B cell (primary cell): Measurements from ENCODE around the gene MAMLD1. TPM values are rescaled to one million over a fixed set of nuclear protein-coding genes. Genes with fewer than 3 reads are reported as not detected.

ENCODE experiments used
- ATAC-seq: fragments of 200-7000 bp; cut with Tn5 transposase; one replicate; pipeline ENCODE4 v1.10.0; 2021; ENCODE audit warnings: low read depth, mild to moderate bottlenecking, moderate number of reproducible peaks, moderate library complexity
- CTCF ChIA-PET: fragments of 350-600 bp; sonication (Branson Sonifier 250); formaldehyde crosslinking; loops from one replicate; lab custom pipeline; 2021; ENCODE audit warnings: antibody characterized with exemption, inconsistent platforms; lab: Charles Lee
- POLR2A ChIA-PET: fragments of 350-600 bp; sonication (Branson Sonifier 250); formaldehyde crosslinking; loops from one replicate; lab custom pipeline; 2021; ENCODE audit warnings: antibody characterized with exemption; lab: Charles Lee
- DNase-seq: peaks from one replicate; pipeline ENCODE4 v3.0.0; 2013
- H2AFZ ChIP-seq: 2 replicates; pipeline ENCODE4 v1.6.1; 2012; ENCODE audit warnings: mild to moderate bottlenecking, low read depth, low read length; ENCODE audit not compliant: insufficient read depth, poor library complexity, severe bottlenecking
- H3K27ac ChIP-seq, 2 donors: 1 replicate in 1 of 2; 2 replicates in 1 of 2; pipeline ENCODE4 v1.5.1; 2012 to 2013; ENCODE audit warnings: low read length in 2 of 2, mild to moderate bottlenecking in 2 of 2, moderate library complexity in 1 of 2
- H3K27me3 ChIP-seq, 4 experiments: fragments of 200-600 bp in 1 of 4; sonication (generic) in 1 of 4; replicated peaks in 1 of 4; 1 replicate in 2 of 4; 2 replicates in 2 of 4; pipeline versions ENCODE4 v1.6.1 to v1.7.0; 2013 to 2016; ENCODE audit warnings: low read length in 3 of 4, mild to moderate bottlenecking in 2 of 4, mixed read lengths in 1 of 4, moderate library complexity in 1 of 4; ENCODE audit not compliant: insufficient read depth in 4 of 4, control insufficient read depth in 3 of 4; ENCODE audit errors: control extremely low read depth in 1 of 4
- H3K36me3 ChIP-seq, 2 experiments: replicated peaks in 1 of 2; 1 replicate in 1 of 2; 2 replicates in 1 of 2; pipeline versions ENCODE4 v1.6.1 to v1.7.1; 2013; ENCODE audit warnings: low read length in 1 of 2; ENCODE audit not compliant: insufficient read depth in 2 of 2, control insufficient read depth in 1 of 2; ENCODE audit errors: control extremely low read depth in 1 of 2, extremely low read depth in 1 of 2
- H3K4me1 ChIP-seq, 2 donors: fragments of 200-600 bp in 1 of 2; sonication (generic) in 1 of 2; 1 replicate in 1 of 2; 2 replicates in 1 of 2; pipeline versions ENCODE4 v1.5.1 to v1.6.1; 2013 to 2017; ENCODE audit warnings: low read length in 2 of 2; ENCODE audit not compliant: control insufficient read depth in 2 of 2, insufficient read depth in 2 of 2
- H3K4me2 ChIP-seq: replicated peaks from 2 replicates; pipeline ENCODE3; 2012; ENCODE audit warnings: mild to moderate bottlenecking, low read depth, low read length; ENCODE audit not compliant: poor library complexity, severe bottlenecking
- H3K4me3 ChIP-seq, 5 experiments: fragments of 200-600 bp in 1 of 5; sonication (generic) in 1 of 5; 1 replicate in 3 of 5; 2 replicates in 2 of 5; pipeline versions ENCODE4 v1.5.1 to v1.7.0; 2011 to 2016; ENCODE audit warnings: low read length in 4 of 5, mild to moderate bottlenecking in 4 of 5, low read depth in 2 of 5, control low read depth in 1 of 5, moderate library complexity in 1 of 5; ENCODE audit not compliant: insufficient read depth in 1 of 5; ENCODE audit errors: control extremely low read depth in 1 of 5, extremely low read depth in 1 of 5
- H3K79me2 ChIP-seq: fragments of 200-600 bp; sonication (generic); one replicate; pipeline ENCODE4 v1.6.0; 2016; ENCODE audit warnings: low read length; ENCODE audit not compliant: control insufficient read depth, insufficient read depth
- H3K9ac ChIP-seq: fragments of 200-600 bp; sonication (generic); 2 replicates; pipeline ENCODE4 v1.6.1; 2017; ENCODE audit warnings: mild to moderate bottlenecking, low read length, moderate library complexity
- H3K9me3 ChIP-seq, 3 donors: one replicate each; pipeline versions ENCODE4 v1.6.1 to v1.7.1; 2013; ENCODE audit warnings: low read length in 2 of 3; ENCODE audit not compliant: control insufficient read depth in 2 of 3, insufficient read depth in 1 of 3; ENCODE audit errors: control extremely low read depth in 1 of 3
- H4K20me1 ChIP-seq: 2 replicates; pipeline ENCODE4 v1.6.0; 2012; ENCODE audit warnings: mild to moderate bottlenecking, low read length; ENCODE audit not compliant: insufficient read depth, control insufficient read depth, poor library complexity, severe bottlenecking
- H3K27ac Mint-ChIP-seq: one replicate; pipeline ENCODE4 v1.8.0; 2021; ENCODE audit warnings: mixed read lengths
- H3K27me3 Mint-ChIP-seq: one replicate; pipeline ENCODE4 v1.8.0; 2021; ENCODE audit warnings: mixed read lengths
- H3K4me1 Mint-ChIP-seq: one replicate; pipeline ENCODE4 v1.8.0; 2021; ENCODE audit warnings: mixed read lengths
- H3K4me3 Mint-ChIP-seq: one replicate; pipeline ENCODE4 v1.8.0; 2021; ENCODE audit warnings: mixed read lengths
- H3K9me3 Mint-ChIP-seq: one replicate; pipeline ENCODE4 v1.8.0; 2022; ENCODE audit warnings: mixed read lengths; ENCODE audit not compliant: insufficient read depth
- EZH2 ChIP-seq: IDR thresholded peaks from 2 replicates; pipeline ENCODE4 v1.6.1; 2012; ENCODE audit warnings: borderline replicate concordance, low read depth, mild to moderate bottlenecking, moderate library complexity, low read length; ENCODE audit not compliant: insufficient read depth, poor library complexity, severe bottlenecking
- WGBS: methylation state at CpG from one replicate; pipeline ENCODE4 v1.1.5; 2013; ENCODE audit warnings: missing lambda C conversion rate; ENCODE audit not compliant: insufficient coverage; 5-methylcytosine and 5-hydroxymethylcytosine counted together
- intact Hi-C: fragments of 100-400 bp; cut with micrococcal nuclease; formaldehyde crosslinking; loops from one replicate; pipeline ENCODE4 v1.10.0; 2022
- polyA plus RNA-seq: library from polyadenylated mRNA; depleted of rRNA; stranded (reverse); fragments of >200 nt; gene quantifications from 2 replicates; pipeline ENCODE4 v1.2.3, GENCODE V29; 2012
- total RNA-seq, 2 donors: library from RNA; stranded (reverse); fragments of 120-200 nt in 1 of 2; gene quantifications; 1 replicate in 1 of 2; 2 replicates in 1 of 2; pipeline versions ENCODE4 v1.2.3 to v1.2.4, GENCODE V29; 2013 to 2022
- TF ChIP-seq, protein P1 (sequence below): fragments of 200-600 bp; IDR thresholded peaks from one replicate; pipeline ENCODE4 v1.8.0; 2022; ENCODE audit warnings: antibody characterized with exemption, mild to moderate bottlenecking

The MAMLD1 gene
- total and polyA plus RNA-seq, 2 donors (not counting 1 experiment from before 2014, with no cell fraction given), result 1.4 to 1.9 TPM

DNA sequence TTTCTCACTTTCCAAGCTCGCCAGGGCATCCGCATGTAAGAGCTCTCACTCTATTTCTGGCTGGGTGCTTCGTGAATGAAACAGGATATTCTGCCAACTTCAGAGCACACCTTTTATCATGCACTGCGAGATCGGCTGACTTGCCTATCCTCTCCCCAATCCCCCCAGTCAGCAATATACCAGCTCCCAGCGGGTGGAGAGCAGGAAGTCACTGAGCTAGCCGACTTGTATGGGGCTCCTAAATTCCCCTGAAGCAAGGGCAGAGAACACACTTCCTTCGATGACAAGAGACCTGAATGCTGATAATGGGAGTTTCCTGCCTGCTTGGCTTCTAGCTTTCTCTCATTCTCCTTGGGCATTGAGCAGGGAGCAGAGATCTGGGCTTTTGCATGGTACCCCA, 33.8 kb upstream of the MAMLD1 start:
- Mint-ChIP-seq H3K4me3 (no peak overlapping the region), H3K27ac (no peak overlapping the region), H3K4me1 (peaks cover 7% of the 10 kb centered on the region), H3K27me3 (no peaks in the 10 kb centered on the region), H3K9me3 (no peaks in the 10 kb centered on the region)
- intact Hi-C loops, result no loop called here
- TF ChIP-seq, protein P1, sequence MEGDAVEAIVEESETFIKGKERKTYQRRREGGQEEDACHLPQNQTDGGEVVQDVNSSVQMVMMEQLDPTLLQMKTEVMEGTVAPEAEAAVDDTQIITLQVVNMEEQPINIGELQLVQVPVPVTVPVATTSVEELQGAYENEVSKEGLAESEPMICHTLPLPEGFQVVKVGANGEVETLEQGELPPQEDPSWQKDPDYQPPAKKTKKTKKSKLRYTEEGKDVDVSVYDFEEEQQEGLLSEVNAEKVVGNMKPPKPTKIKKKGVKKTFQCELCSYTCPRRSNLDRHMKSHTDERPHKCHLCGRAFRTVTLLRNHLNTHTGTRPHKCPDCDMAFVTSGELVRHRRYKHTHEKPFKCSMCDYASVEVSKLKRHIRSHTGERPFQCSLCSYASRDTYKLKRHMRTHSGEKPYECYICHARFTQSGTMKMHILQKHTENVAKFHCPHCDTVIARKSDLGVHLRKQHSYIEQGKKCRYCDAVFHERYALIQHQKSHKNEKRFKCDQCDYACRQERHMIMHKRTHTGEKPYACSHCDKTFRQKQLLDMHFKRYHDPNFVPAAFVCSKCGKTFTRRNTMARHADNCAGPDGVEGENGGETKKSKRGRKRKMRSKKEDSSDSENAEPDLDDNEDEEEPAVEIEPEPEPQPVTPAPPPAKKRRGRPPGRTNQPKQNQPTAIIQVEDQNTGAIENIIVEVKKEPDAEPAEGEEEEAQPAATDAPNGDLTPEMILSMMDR, result no peak
- Histone ChIP-seq H3K4me3 (no peak overlapping the region), H3K9ac (no peak overlapping the region), H3K36me3 (no peaks in the 10 kb centered on the region), H2AFZ (no peak overlapping the region), H3K9me3 (no peaks in the 10 kb centered on the region), H3K79me2 (no peaks in the 10 kb centered on the region), H4K20me1 (no peaks in the 10 kb centered on the region), H3K27ac (no peak overlapping the region), H3K27me3 (no peaks in the 10 kb centered on the region), H3K4me2 (no peak overlapping the region), H3K4me1 (peaks cover 0 to 4% of the 10 kb centered on the region in 2 donors)
- ATAC-seq (no peak), DNase-seq (no peak)
- no CpG with 5 or more reads among the region's 8 CpGs for WGBS
- ChIA-PET POLR2A (no interaction called here), CTCF (no interaction called here)

DNA sequence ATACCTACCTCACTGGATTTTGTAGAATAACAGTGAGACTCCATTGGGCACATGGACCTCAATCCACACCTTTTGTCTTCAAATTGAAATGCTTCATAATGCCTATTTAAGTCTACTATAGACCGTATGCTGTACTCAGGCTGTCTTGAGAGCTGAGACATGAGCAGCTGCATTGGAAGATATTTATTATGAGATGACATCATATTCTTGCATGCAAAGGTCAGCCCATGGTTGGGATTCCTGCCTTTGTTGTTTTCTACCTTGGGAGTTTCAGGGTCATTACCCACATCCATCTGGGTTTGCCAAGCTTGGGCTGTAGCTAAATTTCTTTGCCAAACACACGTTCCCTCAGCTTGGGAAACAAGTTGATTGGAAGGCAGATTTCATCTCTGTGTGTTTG, 33.2 kb upstream of the MAMLD1 start:
- intact Hi-C loops, result no loop called here

More for the DNA sequence above, 33.2 kb upstream of the MAMLD1 start:
- no peaks in the 10 kb centered on the region for H3K9me3 ChIP-seq
- H3K79me2 ChIP-seq, result no peaks in the 10 kb centered on the region
- no peak overlapping the region for H3K4me2 ChIP-seq
- H3K27ac ChIP-seq, result no peak overlapping the region
- no peak overlapping the region for H3K4me3 Mint-ChIP-seq
- no peak overlapping the region for H3K27ac Mint-ChIP-seq
- ATAC-seq, result no peak
- H3K4me1 Mint-ChIP-seq, result peaks cover 7% of the 10 kb centered on the region
- 80% methylated on average over 1 of the region's 2 CpGs for WGBS
- no peak overlapping the region for H2AFZ ChIP-seq
- DNase-seq, result no peak
- no peaks in the 10 kb centered on the region for H3K36me3 ChIP-seq
- H3K9ac ChIP-seq, result no peak overlapping the region
- peaks cover 0 to 4% of the 10 kb centered on the region in 2 donors for H3K4me1 ChIP-seq
- no peak for TF ChIP-seq EZH2
- POLR2A ChIA-PET, result no interaction called here
- no peaks in the 10 kb centered on the region for H3K27me3 Mint-ChIP-seq
- CTCF ChIA-PET, result no interaction called here
- no peak overlapping the region for H3K4me3 ChIP-seq
- no peaks in the 10 kb centered on the region for H4K20me1 ChIP-seq
- no peaks in the 10 kb centered on the region for H3K27me3 ChIP-seq
- no peaks in the 10 kb centered on the region for H3K9me3 Mint-ChIP-seq
